Testis (tissue), 2 donors: ENCODE data around the gene ESR1.

Experiments used
- CTCF ChIP-seq, 3 experiments: fragments of 450-650 bp in 2 of 3; fragments of 200-600 bp in 1 of 3; sonication (generic) in 1 of 3; IDR thresholded peaks; one replicate each; pipeline ENCODE4 v1.5.1; 2016 to 2019; ENCODE audit warnings: antibody characterized with exemption in 3 of 3, mild to moderate bottlenecking in 2 of 3, moderate library complexity in 1 of 3
- POLR2A ChIP-seq: fragments of 450-650 bp; IDR thresholded peaks from one replicate; pipeline ENCODE4 v1.6.1; 2017; ENCODE audit warnings: antibody characterized with exemption, mild to moderate bottlenecking, moderate library complexity

- TF ChIP-seq POLR2A: no peak
- TF ChIP-seq CTCF (IDR thresholded peaks at IDR 0.05): no peak
Observed at GRCh38 chr6:151876122-151876521, 68.6 kb downstream of the ESR1 start.
